ENCODE results near the gene PCGF2. TPM values are rescaled to one million over a fixed set of nuclear protein-coding genes. Genes with fewer than 3 reads are reported as not detected.
A peak's percentile ranks its signal among the peaks of the same experiment; 100 is the strongest.

PCGF2 gene
- total and polyA plus RNA-seq, 9 of the 15 experiments (the other 6 are each of a cell fraction or from before 2014, with no cell fraction given) = 1.3 to 33.4 (median 7.0) TPM

- no peak for TF ChIP-seq ZBTB43 (CRISPR knock-in tag; IDR thresholded peaks at IDR 0.05)
- TF ChIP-seq ELF4 (CRISPR knock-in tag; IDR thresholded peaks at IDR 0.05) = no peak
- no peak for TF ChIP-seq NR4A1 (CRISPR knock-in tag; IDR thresholded peaks at IDR 0.05)
- TF ChIP-seq NR4A1 (tag; IDR thresholded peaks at IDR 0.05) = no peak
- TF ChIP-seq CAMTA2 (CRISPR knock-in tag; conservative IDR thresholded peaks at IDR 0.05) = no peak
- TF ChIP-seq ERF (CRISPR knock-in tag; IDR thresholded peaks at IDR 0.05) = no peak
- no peak for TF ChIP-seq PHB (CRISPR knock-in tag; IDR thresholded peaks at IDR 0.05)
- TF ChIP-seq MEIS2 (IDR thresholded peaks at IDR 0.05; ENCODE audit: partially characterized antibody) = no peak
- TF ChIP-seq ZFPM2 (CRISPR knock-in tag; IDR thresholded peaks at IDR 0.05) = no peak
- no peak for TF ChIP-seq HOXB6 (CRISPR knock-in tag; IDR thresholded peaks at IDR 0.05; ENCODE audit: borderline replicate concordance)
- TF ChIP-seq CREM (IDR thresholded peaks at IDR 0.05; ENCODE audit: low read depth) = no peak
- TF ChIP-seq PHF20 (IDR thresholded peaks at IDR 0.05; ENCODE audit: partially characterized antibody) = peak; percentile 18
- 0 out of 2 replicates have a peak, but pooled peaks have one; percentile 2 for TF ChIP-seq ZNF592 (IDR thresholded peaks at IDR 0.05)
- TF ChIP-seq SRSF9 (IDR thresholded peaks at IDR 0.05; ENCODE audit: borderline replicate concordance, low read depth, low read length) = no peak
- TF ChIP-seq KLF13 (tag; IDR thresholded peaks at IDR 0.05; ENCODE audit: borderline replicate concordance, low read depth) = no peak
- no peak for TF ChIP-seq ZNF134 (CRISPR knock-in tag; conservative IDR thresholded peaks at IDR 0.05)
- TF ChIP-seq HMBOX1 (IDR thresholded peaks at IDR 0.05) = peak; percentile 85
- no peak for TF ChIP-seq MAZ (CRISPR knock-in tag; conservative IDR thresholded peaks at IDR 0.05 in 1 of 2, IDR thresholded peaks at IDR 0.05 in 1 of 2)
- no peak for TF ChIP-seq ZNF165 (CRISPR knock-in tag; IDR thresholded peaks at IDR 0.05; ENCODE audit: borderline replicate concordance)
- TF ChIP-seq WHSC1 (IDR thresholded peaks at IDR 0.05; ENCODE audit: low read length) = no peak
- no peak; the same call in 1 of the 2 replicates for TF ChIP-seq E2F5 (CRISPR knock-in tag; IDR thresholded peaks at IDR 0.05)
- TF ChIP-seq POLR2B (IDR thresholded peaks at IDR 0.05; ENCODE audit: low read depth, partially characterized antibody) = no peak
Observed at GRCh38 chr17:38701504-38702165, 46.5 kb downstream of the PCGF2 start (continued).

All from K562 (cell line).